Left lung (tissue), 10 donors: Measurements from ENCODE around the gene PBX1. TPM values are rescaled to one million over a fixed set of nuclear protein-coding genes. Genes with fewer than 3 reads are reported as not detected.

Experiments used
- ATAC-seq: fragments of 200-7000 bp; cut with Tn5 transposase; one replicate; pipeline ENCODE4 v1.9.1; 2020; ENCODE audit warnings: moderate library complexity
- DNase-seq, 4 donors: peaks; one replicate each; pipeline ENCODE4 v3.0.0-alpha.2; 2013 to 2020
- H3K27ac ChIP-seq, 2 donors: fragments of 200-600 bp; sonication (generic) in 1 of 2; one replicate each; pipeline versions ENCODE4 v1.5.0 to v1.8.0; 2020 to 2021
- H3K27me3 ChIP-seq, 2 donors: fragments of 200-600 bp; sonication (generic) in 1 of 2; one replicate each; pipeline versions ENCODE4 v1.5.0 to v1.8.0; 2020 to 2021
- H3K36me3 ChIP-seq, 2 donors: fragments of 200-600 bp; sonication (generic) in 1 of 2; one replicate each; pipeline versions ENCODE4 v1.5.0 to v1.8.0; 2020 to 2021
- H3K4me1 ChIP-seq, 2 donors: fragments of 200-600 bp; one replicate each; pipeline ENCODE4 v1.8.0; 2021
- H3K4me3 ChIP-seq, 2 donors: fragments of 200-600 bp; sonication (generic) in 1 of 2; one replicate each; pipeline versions ENCODE4 v1.5.0 to v1.8.0; 2020 to 2021; ENCODE audit warnings: mild to moderate bottlenecking in 1 of 2
- H3K9me3 ChIP-seq, 2 donors: fragments of 200-600 bp; sonication (generic) in 1 of 2; one replicate each; pipeline versions ENCODE4 v1.5.0 to v1.8.0; 2020 to 2021
- CTCF ChIP-seq, 2 donors: fragments of 200-600 bp; sonication (generic) in 1 of 2; IDR thresholded peaks; one replicate each; pipeline versions ENCODE4 v1.5.0 to v1.8.0; 2021; ENCODE audit warnings: antibody characterized with exemption in 2 of 2
- intact Hi-C, 2 donors: fragments of 100-400 bp; cut with DNase I; formaldehyde crosslinking; loops; one replicate each; pipeline versions ENCODE4 v1.11.2 to v1.14.2; 2022
- polyA plus RNA-seq, 6 donors: library from polyadenylated mRNA; unstranded; fragments of 120-200 nt; gene quantifications; one replicate each; pipeline ENCODE4 v1.2.1, GENCODE V29; 2013; ENCODE audit not compliant: insufficient read length in 6 of 6
- total RNA-seq, 2 donors: library from RNA; stranded (reverse); fragmentation: NEBNext Ultra II Directional; extraction: Animal tissue kit (Norgen Biotek cat#: 25700); gene quantifications; one replicate each; pipeline ENCODE4 v1.2.1, GENCODE V29; 2021
- donor health status: DM: no; HTN: yes; CAD: no.
- donor health status: DM: no; HTN: no; CAD: no.

Gene PBX1
- total and polyA plus RNA-seq, 8 donors, result 44.5 to 133 (median 127) TPM

GRCh38 chr1:164629971-164630370, 71.0 kb downstream of the PBX1 start:
- DNase-seq, result no peak
- no peak overlapping the region for H3K27ac ChIP-seq
- intact Hi-C loops, result no loop called here
- H3K4me1 ChIP-seq, result peaks cover 0 to 3% of the 10 kb centered on the region in 2 donors
- ATAC-seq, result no peak
- H3K9me3 ChIP-seq, result no peaks in the 10 kb centered on the region
- TF ChIP-seq CTCF (IDR thresholded peaks at IDR 0.05), result no peak
- H3K36me3 ChIP-seq, result no peaks in the 10 kb centered on the region
- H3K27me3 ChIP-seq, result no peaks in the 10 kb centered on the region
- no peak overlapping the region for H3K4me3 ChIP-seq

GRCh38 chr1:164630626-164631396, 71.8 kb downstream of the PBX1 start:
- no peak overlapping the region for H3K27ac ChIP-seq
- TF ChIP-seq CTCF (IDR thresholded peaks at IDR 0.05), result no peak
- intact Hi-C loops, result no loop called here
- no peaks in the 10 kb centered on the region for H3K36me3 ChIP-seq
- no peaks in the 10 kb centered on the region for H3K9me3 ChIP-seq
- H3K4me3 ChIP-seq, result no peak overlapping the region
- no peaks in the 10 kb centered on the region for H3K27me3 ChIP-seq
- no peaks in the 10 kb centered on the region for H3K4me1 ChIP-seq
- DNase-seq, result no peak
- peak; percentile 40 for ATAC-seq

- no peaks in the 10 kb centered on the region for H3K4me1 ChIP-seq
- no peak for TF ChIP-seq CTCF (IDR thresholded peaks at IDR 0.05)
- no peak overlapping the region for H3K27ac ChIP-seq
- no peaks in the 10 kb centered on the region for H3K9me3 ChIP-seq
- ATAC-seq (no peak), DNase-seq (no peak)
- no peaks in the 10 kb centered on the region for H3K27me3 ChIP-seq
- H3K4me3 ChIP-seq, result no peak overlapping the region
- intact Hi-C loops, result no loop called here
- no peaks in the 10 kb centered on the region for H3K36me3 ChIP-seq
Observed at GRCh38 chr1:164631751-164632150, 72.8 kb downstream of the PBX1 start.

- no peaks in the 10 kb centered on the region for H3K36me3 ChIP-seq
Observed at GRCh38 chr1:164633997-164634396, 75.0 kb downstream of the PBX1 start.

More at GRCh38 chr1:164633997-164634396, 75.0 kb downstream of the PBX1 start:
- intact Hi-C loops, result no loop called here
- H3K4me1 ChIP-seq, result no peaks in the 10 kb centered on the region
- no peak overlapping the region for H3K4me3 ChIP-seq
- ATAC-seq, result no peak
- H3K27ac ChIP-seq, result no peak overlapping the region
- DNase-seq, result no peak
- H3K27me3 ChIP-seq, result no peaks in the 10 kb centered on the region
- TF ChIP-seq CTCF (IDR thresholded peaks at IDR 0.05), result no peak
- no peaks in the 10 kb centered on the region for H3K9me3 ChIP-seq
